GM19467 (cell line): ENCODE results near the gene DUSP19.

Source experiments
- ATAC-seq: cut with Tn5 transposase; IDR thresholded peaks from one replicate; pipeline ENCODE4 v1.9.1; 2021; ENCODE audit warnings: mild to moderate bottlenecking, moderate library complexity; ENCODE audit not compliant: unreplicated experiment

DUSP19 gene

GRCh38 chr2:183063083-183063482 is 15.5 kb upstream of the DUSP19 start:
- no peak for ATAC-seq

- ATAC-seq: no peak
Observed at GRCh38 chr2:183068561-183068960, 10.0 kb upstream of the DUSP19 start.

- no peak for ATAC-seq
Observed at GRCh38 chr2:183069174-183069573, 9.4 kb upstream of the DUSP19 start.

GRCh38 chr2:183070942-183071844 is 7.4 kb upstream of the DUSP19 start:
- ATAC-seq: no peak

GRCh38 chr2:183072177-183072576 is 6.4 kb upstream of the DUSP19 start:
- ATAC-seq: no peak

GRCh38 chr2:183078163-183078463 is 434 bp upstream of the DUSP19 start:
- ATAC-seq: no peak

GRCh38 chr2:183079139-183079775 is 710 bp downstream of the DUSP19 start:
- ATAC-seq: peak; percentile 14

- no peak for ATAC-seq
Observed at GRCh38 chr2:183081911-183082310, 3.4 kb downstream of the DUSP19 start.

- no peak for ATAC-seq
Observed at GRCh38 chr2:183088061-183088460, 9.5 kb downstream of the DUSP19 start.

GRCh38 chr2:183089192-183089851 is 10.8 kb downstream of the DUSP19 start:
- peak; percentile 75 for ATAC-seq

GRCh38 chr2:183091318-183091953 is 12.9 kb downstream of the DUSP19 start:
- no peak for ATAC-seq

GRCh38 chr2:183091954-183092345 is 13.4 kb downstream of the DUSP19 start:
- no peak for ATAC-seq

GRCh38 chr2:183093857-183094657 is 15.5 kb downstream of the DUSP19 start:
- ATAC-seq: peak; percentile 67

- no peak for ATAC-seq
Observed at GRCh38 chr2:183105402-183106134, 27.0 kb downstream of the DUSP19 start.

GRCh38 chr2:183112577-183112976 is 34.0 kb downstream of the DUSP19 start:
- ATAC-seq: no peak

GRCh38 chr2:183113630-183114029 is 35.1 kb downstream of the DUSP19 start:
- no peak for ATAC-seq

- ATAC-seq: no peak
Observed at GRCh38 chr2:183117226-183117625, 38.7 kb downstream of the DUSP19 start.

GRCh38 chr2:183123117-183123958 is 44.8 kb downstream of the DUSP19 start:
- ATAC-seq: no peak

- ATAC-seq: peak; percentile 28
Observed at GRCh38 chr2:183123959-183124221, 45.3 kb downstream of the DUSP19 start.
